Stimulated activated CD4-positive, alpha-beta T cell treated with anti-CD3 and anti-CD28 coated beads, Interleukin-1b, Interleukin-23, amount 100 ng/mL, for 24 hours (primary cell): ENCODE data around the gene POLR2L.
A peak's percentile ranks its signal among the peaks of the same experiment; 100 is the strongest.

ENCODE experiments used
- DNase-seq, 4 experiments: peaks; one replicate each; pipeline ENCODE4 v3.0.0-alpha.2; 2020; ENCODE audit warnings: low read depth in 4 of 4, low spot score in 1 of 4

POLR2L gene

GRCh38 chr11:842370-843002 is at the start of gene POLR2L, which contains the start of gene TSPAN4:
Gene POLR2L, minus strand, starts transcription at chr11:842529. Its CDS starts 21 bp downstream, at chr11:842508.
Gene TSPAN4, plus strand, starts transcription at chr11:842852. Its CDS starts 7,453 bp downstream, at chr11:850305.
- DNase-seq = peak; percentile 79 to 89 (median 84)

- no peak for DNase-seq
Measured at GRCh38 chr11:890794-891540, 48.6 kb upstream of the POLR2L start.

- DNase-seq = no peak
Measured at GRCh38 chr11:889687-890475, 47.6 kb upstream of the POLR2L start.

GRCh38 chr11:889257-889656 is 46.9 kb upstream of the POLR2L start:
- DNase-seq = no peak

- no peak for DNase-seq
Measured at GRCh38 chr11:888310-889212, 46.2 kb upstream of the POLR2L start.

GRCh38 chr11:887589-887988 is 45.3 kb upstream of the POLR2L start:
- no peak for DNase-seq

- DNase-seq = no peak
Measured at GRCh38 chr11:886568-886967, 44.2 kb upstream of the POLR2L start.

GRCh38 chr11:884578-885070 is 42.3 kb upstream of the POLR2L start:
- DNase-seq = no peak

- DNase-seq = no peak
Measured at GRCh38 chr11:883527-883926, 41.2 kb upstream of the POLR2L start.

- DNase-seq = no peak
Measured at GRCh38 chr11:882596-882995, 40.3 kb upstream of the POLR2L start.

- DNase-seq = no peak
Measured at GRCh38 chr11:880447-880846, 38.1 kb upstream of the POLR2L start.

GRCh38 chr11:877565-877964 is 35.2 kb upstream of the POLR2L start:
- DNase-seq = peak in 1 of 4 experiments; percentile 12

GRCh38 chr11:876545-876944 is 34.2 kb upstream of the POLR2L start:
- DNase-seq = no peak

GRCh38 chr11:875769-876301 is 33.5 kb upstream of the POLR2L start:
- no peak for DNase-seq

- DNase-seq = no peak
Measured at GRCh38 chr11:875203-875602, 32.9 kb upstream of the POLR2L start.

GRCh38 chr11:873706-874105 is 31.4 kb upstream of the POLR2L start:
- no peak for DNase-seq

GRCh38 chr11:872799-873198 is 30.5 kb upstream of the POLR2L start:
- no peak for DNase-seq

- DNase-seq = no peak
Measured at GRCh38 chr11:871472-871871, 29.1 kb upstream of the POLR2L start.

GRCh38 chr11:870418-870817 is 28.1 kb upstream of the POLR2L start:
- DNase-seq = no peak

- DNase-seq = no peak
Measured at GRCh38 chr11:870127-870413, 27.7 kb upstream of the POLR2L start.
